Fibroblast of skin of left quadriceps (primary cell): ENCODE measurements around the gene SMIM31.

Source experiments
- DNase-seq, 2 experiments: peaks; one replicate each; pipeline ENCODE4 v3.0.0-alpha.2; 2013; ENCODE audit warnings: low read depth in 2 of 2

SMIM31 gene

DNA sequence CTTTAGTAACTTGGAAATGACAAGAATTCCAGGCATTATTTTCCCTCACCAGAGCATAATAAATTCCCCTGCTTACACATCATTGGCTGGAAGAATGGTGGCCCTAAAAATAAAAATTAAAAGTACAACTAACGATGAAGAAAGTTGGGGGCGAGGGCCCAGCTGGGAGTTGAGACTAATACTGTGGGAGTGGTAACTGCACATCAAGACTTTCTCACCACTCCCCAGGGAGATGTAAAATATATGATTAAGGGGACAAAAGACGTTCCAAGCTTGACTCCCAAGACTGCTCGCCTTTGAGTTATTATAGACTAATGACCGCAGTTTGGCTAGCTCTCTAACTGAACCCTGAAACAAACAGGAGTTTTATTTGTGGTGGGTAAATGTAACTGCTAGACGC lies 30.0 kb downstream of the SMIM31 start:
- no peak for DNase-seq

GRCh38 chr4:164789047-164789446 lies 35.1 kb downstream of the SMIM31 start:
- no peak for DNase-seq

DNA sequence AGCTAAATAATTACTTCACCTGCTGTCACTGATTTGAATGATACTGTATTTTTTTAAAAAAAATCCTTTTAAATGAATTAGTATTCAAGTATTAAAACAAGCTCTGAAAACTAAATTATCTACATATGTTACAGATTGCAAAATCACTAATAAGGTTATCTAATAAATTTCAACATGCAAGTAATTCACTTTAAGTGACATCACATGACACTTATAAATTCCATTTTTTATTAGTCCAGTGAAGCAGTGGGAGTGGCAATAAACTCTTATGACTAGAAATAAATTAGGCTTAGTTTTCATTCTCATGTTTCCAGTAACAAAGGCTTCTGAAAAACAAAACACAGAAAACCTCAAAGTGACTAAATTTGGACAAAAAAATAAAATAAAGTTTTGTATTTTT lies 36.3 kb downstream of the SMIM31 start:
- DNase-seq = no peak

DNA sequence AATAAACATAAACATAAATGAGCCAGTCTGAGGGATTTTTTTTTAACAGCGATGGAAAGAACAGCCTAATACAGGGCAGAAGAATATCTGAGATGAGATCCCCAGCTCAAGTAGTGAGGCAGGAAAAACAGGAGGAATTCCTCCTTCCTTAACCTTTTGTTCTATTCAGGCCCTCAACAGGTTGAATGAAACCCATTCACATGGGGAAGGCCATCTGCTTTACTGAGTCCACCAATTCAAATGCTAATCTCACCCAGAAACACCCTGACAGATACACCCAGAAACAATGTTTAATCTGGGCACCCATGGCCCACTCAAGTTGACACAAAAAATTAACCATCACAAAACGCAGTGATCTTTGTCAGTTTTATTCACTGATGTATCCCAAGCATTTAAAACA lies 45.5 kb downstream of the SMIM31 start:
- DNase-seq = no peak

DNA sequence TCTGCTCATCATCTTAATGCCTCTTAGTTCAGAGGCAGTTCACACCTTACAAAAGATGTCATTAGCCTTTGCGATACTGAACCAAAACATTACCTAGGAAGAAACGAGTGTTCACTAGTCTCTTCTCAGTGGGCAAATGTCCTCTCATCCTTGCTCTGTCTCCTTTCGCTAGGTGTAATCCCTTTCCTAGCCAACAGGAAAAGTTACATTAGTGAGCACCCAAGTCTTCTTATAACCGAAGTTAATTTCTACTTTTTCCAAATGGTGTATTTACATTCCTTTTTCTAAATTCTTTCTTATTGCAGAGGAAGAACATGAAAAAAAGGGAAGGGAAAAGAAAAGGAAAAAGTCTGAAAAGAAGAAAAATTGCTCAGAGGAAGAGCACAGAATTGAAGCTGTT lies 46.9 kb downstream of the SMIM31 start:
- DNase-seq = no peak

DNA sequence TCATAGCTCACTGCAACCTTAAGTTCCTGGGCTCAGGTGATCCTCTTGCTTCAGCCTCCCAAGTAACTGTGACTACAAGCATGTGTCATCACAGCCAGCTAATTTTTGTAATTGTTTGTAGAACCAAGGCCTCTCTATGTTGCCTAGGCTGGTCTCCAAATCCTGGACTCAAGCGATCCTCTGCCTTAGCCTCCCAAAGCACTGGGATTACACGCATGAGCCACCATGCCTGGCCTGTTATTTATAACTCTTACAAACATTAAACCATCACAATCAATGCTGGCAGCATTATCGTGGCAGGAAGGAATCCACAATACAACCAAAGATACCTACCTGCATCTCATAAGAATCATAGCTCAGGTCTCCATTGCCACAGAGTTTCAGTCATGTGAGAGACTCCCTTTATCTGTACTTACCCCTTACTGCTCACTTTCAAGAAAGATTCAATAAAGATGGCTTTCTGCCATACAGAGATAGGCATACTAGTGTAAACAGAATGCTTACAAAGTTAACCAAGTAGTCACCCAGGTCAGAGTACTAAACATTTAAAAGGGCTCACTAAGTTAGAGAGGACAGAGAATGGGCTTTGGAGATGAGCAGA lies 48.5 kb downstream of the SMIM31 start:
- DNase-seq = no peak

GRCh38 chr4:164803702-164804101 lies 49.8 kb downstream of the SMIM31 start:
- DNase-seq = no peak

DNA sequence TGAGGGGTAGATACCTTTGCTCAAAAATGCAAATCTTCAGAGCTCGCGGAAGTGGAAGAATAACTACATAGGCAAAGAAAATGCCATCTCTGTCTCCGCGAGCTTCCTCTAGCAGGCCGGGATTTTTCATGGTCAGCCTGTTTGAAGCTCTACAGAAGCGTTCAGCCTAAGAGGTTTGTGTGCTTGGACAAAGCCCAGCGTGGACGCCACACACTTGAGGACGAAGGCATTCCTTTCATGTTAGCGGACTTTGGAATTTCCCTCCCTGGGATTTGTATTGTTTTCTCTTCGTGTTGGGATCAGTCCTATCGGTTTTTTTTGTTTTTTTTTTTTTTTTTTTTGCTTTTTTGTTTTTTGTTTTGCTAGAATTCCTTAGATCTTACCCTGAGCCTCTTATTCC lies 53.7 kb downstream of the SMIM31 start:
- DNase-seq = no peak

DNA sequence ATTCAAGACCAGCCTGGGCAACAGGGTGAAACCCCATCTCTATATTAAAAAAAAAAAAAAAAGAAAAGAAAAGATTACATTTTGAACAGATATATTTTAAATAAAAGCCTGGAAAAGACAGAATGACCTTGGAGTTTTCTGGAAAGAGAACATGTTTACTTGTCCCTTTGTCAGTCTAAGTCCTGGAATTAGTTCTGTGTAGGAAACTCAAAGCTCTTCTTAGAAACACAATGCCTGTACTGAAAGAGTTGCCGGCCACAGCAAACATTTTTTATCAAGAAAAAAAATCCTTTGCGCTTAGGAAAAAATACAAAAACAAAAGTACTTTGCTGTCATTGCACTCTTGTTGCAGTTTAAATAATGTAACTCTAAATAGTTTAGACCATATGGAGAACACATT lies 59.6 kb downstream of the SMIM31 start:
- no peak for DNase-seq

DNA sequence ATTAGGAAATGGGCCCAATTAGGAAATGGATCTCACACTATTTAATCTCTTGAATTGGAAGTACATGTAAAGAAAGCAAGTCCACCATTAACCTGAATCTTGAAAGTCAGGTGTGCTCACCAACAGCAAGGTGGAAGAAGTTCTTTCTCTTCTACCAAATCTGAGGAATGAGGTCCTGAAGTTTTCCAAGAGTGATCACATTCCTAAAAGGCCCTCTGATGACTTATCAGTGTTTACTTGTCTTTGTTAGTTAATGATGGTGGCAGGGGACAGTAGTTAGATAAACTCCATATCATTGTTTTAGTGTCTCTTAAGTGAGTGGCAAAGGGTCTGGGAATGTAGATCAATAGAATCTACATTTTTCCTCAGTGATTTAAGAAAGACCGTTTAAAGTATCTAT lies 61.8 kb downstream of the SMIM31 start:
- no peak for DNase-seq

GRCh38 chr4:164819366-164819765 lies 65.4 kb downstream of the SMIM31 start:
- DNase-seq = no peak

DNA sequence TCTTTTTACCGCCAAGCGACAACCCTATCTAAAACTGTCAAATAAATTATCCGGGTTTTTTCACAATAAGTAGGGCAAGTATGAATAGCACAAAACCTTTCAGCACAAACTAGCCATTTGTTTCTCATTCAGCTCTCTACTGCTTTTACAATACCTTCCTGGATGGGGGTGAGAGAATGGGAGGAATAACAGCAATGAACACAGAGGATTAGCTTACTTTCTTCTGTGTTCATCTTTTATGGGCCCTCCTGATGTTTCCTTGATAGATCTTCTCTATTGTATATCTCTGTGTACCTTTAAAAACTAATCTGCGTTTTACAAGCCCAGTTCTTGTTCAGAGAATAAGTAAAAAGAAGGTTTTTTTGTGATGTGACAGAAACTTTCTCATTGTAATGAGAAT lies 67.8 kb downstream of the SMIM31 start:
- no peak for DNase-seq

DNA sequence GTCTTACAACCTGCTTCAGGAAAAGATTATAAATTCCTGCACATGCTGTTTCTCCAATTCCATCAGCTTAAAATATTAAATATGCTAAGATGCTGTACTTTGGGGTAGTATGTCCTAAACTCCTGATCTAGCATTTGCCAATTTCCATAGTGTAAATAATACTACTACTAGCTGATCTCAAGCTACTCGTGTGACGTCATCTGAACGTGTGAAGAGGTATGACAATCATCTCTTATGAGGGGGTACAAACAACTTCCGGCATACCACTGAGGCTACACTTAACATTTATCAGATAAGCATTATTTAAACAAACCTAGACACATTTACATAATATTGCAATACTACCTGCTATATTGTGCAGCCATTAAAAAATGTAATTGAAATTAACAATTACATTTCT lies 70.7 kb downstream of the SMIM31 start:
- DNase-seq = no peak

GRCh38 chr4:164828955-164829354 lies 75.0 kb downstream of the SMIM31 start:
- no peak for DNase-seq

DNA sequence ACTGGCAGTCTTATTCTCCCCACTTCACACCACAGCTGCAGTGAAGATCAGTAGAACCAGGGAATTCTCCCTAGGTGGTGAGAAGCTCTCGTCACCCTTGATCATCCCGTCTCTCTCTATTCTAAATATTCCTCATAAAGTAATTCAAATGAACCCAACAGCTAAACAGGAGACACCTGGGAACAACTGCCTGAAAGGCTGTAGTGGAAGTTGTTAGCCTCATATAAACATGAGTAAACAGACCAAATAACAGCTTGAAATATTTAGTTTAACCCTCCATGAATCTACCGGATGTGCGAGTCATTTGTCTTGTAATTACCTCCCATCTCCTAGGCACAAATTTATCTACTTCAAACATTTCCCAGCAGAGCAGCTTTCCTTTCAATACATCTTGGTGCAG lies 92.6 kb downstream of the SMIM31 start:
- no peak for DNase-seq

DNA sequence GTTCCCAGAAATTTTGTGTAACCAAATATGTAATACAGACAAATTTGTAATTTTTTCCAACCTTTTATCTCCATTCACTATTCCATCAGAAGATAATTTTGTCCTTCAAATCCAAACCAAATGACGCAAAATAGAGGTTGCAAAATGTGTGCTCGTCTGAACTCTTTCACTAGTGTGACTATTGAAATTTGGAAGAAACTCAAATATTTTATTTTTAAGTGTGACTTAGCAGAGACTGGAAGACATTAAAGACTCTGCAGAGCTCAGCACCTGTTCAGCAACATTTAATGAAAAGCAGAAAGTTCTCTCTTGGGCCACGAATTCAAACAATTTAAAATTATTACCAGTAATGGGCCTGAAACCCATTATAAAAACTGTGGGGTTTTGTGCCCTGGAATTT lies 93.1 kb downstream of the SMIM31 start:
- DNase-seq = no peak

DNA sequence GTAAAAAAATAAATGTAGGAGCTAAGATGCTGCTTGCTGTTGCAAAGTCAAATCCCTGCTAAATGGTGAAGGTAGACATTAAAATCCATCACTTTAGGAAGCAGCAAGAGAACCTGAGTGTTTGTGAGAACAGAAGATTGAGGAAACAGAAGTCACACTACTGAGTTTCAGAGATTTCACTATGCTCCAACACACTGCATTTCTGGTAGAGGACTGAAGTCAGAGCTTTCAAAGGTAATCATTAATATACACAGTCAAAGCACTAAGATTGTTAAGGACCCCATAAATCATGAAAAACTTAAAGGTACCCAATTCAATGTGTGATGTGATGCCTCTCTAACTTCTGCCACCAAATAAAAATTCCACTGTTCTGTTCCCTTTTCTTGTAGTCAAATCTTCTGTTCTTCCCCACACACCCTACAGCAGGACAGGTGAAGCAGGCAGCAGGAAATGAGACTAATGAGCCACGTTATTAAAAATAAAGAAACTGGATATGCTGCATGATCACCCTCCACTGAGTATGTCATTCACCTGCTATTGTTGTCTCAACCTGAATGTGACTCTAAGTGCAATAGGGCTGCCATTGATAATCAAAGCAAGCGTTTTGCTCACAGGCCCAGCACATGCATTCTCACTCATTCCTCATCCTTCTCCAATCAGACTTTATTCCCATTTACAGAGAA lies 94.2 kb downstream of the SMIM31 start:
- DNase-seq = no peak
